GM19035 (cell line): ENCODE measurements around the gene CDYL.

ENCODE experiments used
- ATAC-seq: cut with Tn5 transposase; IDR thresholded peaks from one replicate; pipeline ENCODE4 v1.9.1; 2021; ENCODE audit not compliant: unreplicated experiment

Gene CDYL

GRCh38 chr6:4930025-4930691, 154.0 kb downstream of the CDYL start:
- no peak for ATAC-seq

DNA sequence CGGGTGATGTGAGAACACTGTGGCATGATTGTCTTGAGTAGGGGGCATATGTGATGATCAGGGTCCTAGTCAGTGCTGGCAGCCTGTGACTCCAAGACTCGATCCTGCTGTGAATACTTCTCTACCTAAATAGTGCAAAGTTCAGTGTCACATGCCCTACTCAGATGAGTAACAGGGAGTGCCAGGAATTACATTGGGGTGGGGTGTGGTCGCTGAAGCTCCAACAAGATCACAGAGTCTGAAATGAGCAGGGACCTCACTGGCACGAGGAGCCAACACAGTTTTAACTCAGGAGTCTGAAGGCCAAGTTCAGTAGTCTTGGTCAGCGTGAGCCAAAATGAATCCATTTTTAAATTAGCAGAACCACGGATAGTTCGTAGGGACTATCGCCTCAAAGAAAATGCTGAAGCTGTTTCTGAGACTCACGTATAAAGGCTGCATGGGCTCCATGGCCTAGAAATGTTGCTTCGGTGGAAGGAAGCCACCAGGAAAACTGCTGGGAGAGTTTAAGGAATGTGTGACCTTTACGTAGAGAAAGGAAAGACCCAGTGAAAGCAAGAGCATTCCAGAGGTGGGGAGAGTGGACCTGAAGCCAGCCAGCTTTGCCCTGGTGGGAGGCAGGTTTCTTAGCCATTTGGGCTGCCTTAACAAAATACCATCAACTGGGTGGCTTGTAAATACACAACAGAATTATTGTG, 155.5 kb downstream of the CDYL start:
- no peak for ATAC-seq

- no peak for ATAC-seq
Observed at GRCh38 chr6:4932228-4932903, 156.2 kb downstream of the CDYL start.

DNA sequence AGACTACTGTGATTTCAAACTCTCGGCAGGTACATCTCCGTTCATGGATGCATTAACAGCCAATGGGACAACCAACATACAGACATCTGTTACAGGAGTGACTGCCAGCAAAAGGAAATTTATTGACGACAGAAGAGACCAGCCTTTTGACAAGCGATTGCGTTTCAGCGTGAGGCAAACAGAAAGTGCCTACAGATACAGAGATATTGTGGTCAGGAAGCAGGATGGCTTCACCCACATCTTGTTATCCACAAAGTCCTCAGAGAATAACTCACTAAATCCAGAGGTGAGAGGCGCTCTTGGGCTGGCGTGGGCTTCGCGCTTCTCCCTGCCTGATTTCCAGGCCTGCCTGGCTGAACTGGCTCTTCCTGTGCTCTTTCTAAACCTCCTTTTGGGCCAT, 159.3 kb downstream of the CDYL start:
- ATAC-seq: no peak

DNA sequence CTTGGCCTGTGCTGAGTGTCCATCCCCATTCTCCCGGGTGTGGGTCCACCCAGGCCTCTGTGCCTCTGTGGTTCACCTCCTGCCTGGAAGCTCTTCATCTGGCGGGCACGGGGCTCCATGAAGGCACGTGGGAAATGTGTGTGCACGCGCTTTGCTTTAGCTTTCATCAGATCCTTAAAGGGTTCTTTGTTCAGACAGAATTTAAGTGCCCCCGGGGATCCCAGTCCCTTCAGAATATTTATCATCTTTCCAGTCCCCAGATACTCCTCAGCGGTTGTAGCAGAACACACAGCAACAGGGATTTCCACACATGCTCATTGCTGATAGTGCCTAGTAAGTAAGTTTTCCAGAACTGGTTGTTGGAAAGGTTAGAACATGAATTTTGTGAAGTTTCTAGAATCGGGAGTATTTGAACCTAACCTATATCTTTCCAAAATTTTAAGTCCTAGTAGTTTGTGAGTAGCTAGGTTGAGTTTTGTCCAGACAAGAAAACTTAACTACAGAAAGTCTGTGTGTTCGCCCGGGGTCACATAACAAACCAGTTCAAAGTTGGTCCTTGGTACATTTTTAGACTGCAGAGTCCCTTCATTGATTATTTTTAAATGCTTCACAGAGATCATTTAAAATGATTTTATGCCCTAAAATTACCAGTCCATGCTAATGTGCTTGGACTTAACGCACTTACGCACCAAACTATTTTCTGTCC, 159.9 kb downstream of the CDYL start:
- no peak for ATAC-seq

GRCh38 chr6:4936681-4937041, 160.5 kb downstream of the CDYL start:
- ATAC-seq: no peak

DNA sequence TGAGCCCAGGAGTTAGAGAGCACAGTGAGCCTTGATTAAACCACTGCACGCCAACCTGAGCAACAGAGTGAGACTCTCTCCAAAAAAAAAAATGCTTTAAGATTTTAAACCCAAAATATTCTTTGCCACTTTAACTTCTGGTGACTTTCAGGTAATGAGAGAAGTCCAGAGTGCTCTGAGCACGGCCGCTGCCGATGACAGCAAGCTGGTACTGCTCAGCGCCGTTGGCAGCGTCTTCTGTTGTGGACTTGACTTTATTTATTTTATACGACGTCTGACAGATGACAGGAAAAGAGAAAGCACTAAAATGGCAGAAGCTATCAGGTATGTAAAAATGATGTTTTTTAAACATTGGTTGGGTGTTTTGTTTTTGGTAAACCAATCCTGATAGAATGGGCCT, 161.2 kb downstream of the CDYL start:
- no peak for ATAC-seq

DNA sequence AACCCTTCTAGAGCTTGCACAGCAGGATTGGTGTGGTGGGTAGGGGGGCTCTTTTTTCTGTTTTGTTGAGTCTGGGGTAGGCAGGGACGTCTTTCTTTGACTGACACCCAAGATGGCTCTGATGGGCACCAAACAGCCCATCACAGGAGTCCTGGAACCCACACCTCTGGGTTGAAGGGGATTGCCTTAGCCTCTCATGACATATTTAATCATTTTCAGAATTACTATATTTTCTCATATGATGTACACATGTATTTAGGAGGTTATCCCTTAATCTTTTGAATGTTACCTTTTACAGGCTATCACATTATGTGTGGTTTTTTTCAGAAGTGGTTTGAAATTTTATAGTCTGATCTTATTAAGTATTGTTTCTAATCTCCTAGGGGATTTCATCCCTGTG, 163.0 kb downstream of the CDYL start:
- no peak for ATAC-seq

- ATAC-seq: no peak
Observed at GRCh38 chr6:4940416-4940815, 164.2 kb downstream of the CDYL start.

- ATAC-seq: no peak
Observed at GRCh38 chr6:4941782-4942672, 165.8 kb downstream of the CDYL start.

GRCh38 chr6:4942673-4943009, 166.4 kb downstream of the CDYL start:
- no peak for ATAC-seq

- ATAC-seq: no peak
Observed at GRCh38 chr6:4943716-4944115, 167.5 kb downstream of the CDYL start.

- no peak for ATAC-seq
Observed at GRCh38 chr6:4944325-4944724, 168.1 kb downstream of the CDYL start.

- ATAC-seq: no peak
Observed at GRCh38 chr6:4946521-4946920, 170.3 kb downstream of the CDYL start.

GRCh38 chr6:4947716-4948115, 171.5 kb downstream of the CDYL start:
- no peak for ATAC-seq

GRCh38 chr6:4948781-4949450, 172.7 kb downstream of the CDYL start:
- no peak for ATAC-seq

- no peak for ATAC-seq
Observed at GRCh38 chr6:4950076-4950475, 173.9 kb downstream of the CDYL start.

DNA sequence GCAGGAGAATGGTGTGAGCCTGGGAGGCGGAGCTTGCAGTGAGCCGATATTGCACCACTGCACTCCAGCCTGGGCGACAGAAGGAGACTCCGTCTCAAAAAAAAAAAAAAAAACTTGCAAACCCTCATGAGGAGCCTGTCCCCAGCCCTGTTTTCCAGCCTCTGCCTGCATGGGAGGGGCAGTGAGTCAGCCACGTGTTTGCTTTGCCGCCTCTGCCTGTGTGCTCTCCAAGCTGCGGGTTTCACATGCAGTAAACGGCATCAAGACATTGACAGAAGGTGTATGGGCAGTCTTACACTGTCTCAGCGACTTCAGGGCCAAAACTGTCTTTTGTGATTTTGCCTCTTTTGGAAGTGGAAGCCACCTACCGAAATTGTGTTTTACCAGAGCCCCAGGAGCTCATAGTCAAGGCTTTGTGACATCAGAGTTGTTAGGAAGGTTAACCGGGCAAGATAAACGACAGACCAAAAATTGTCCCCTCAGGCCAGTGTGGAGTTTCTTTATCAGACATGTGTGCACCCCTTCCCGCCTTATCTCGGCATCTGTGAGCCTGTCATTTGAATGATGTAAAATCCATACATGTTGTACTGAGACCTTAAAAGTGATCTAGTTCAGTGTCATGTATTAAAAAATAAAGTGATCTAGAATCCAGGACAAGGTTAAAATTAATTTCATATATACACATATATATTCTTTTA, 174.8 kb downstream of the CDYL start:
- ATAC-seq: no peak

DNA sequence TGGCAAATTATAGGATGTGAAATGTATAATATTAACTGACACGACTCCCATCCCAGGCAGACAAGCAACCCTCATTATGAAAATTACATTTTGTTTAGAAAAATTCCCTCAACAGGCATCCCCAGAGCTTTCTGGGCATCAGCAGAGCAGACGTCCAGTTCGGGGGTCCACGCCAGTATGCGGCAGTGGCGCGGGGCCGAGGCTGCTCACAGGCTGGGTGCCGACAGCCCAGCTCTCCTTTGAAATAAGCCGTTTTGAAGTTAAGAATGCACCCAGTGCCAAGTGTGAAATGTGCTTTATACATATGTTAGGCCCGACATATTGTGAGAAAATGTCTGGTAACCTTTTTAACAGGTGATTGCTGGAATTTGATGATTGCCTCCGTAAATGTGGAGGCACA, 177.2 kb downstream of the CDYL start:
- no peak for ATAC-seq

DNA sequence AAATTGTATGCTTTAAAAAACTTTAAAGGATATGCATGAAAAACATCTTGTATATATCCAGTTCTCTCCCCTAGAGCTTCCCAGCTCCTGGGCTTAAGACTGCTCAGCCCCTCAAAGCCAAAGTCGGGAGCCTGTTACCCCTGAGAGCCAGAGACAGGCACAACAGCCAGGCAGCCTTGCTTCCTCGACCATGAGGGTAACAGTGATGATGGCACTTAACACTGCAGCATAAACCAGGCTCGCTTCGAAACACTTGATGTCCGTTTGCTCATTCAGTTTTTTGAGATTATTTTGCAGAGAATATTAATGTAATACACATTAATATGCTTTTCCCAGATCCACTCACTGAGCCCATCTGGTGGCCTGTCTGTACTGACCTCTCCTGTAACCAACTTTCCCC, 180.4 kb downstream of the CDYL start:
- ATAC-seq: no peak
